Measurements from ENCODE around the gene SORBS1. TPM values are rescaled to one million over a fixed set of nuclear protein-coding genes. Genes with fewer than 3 reads are reported as not detected.

SORBS1 gene
- total RNA-seq, 2 donors from 2014 or later: 16.7 to 17.9 TPM

- H3K27ac ChIP-seq (ENCODE audit: low read depth, low read length): no peak overlapping the region
- Mint-ChIP-seq H3K36me3 (ENCODE audit: low read depth) (no peaks in the 10 kb centered on the region), H3K9me3 (no peaks in the 10 kb centered on the region), H3K4me1 (peaks cover 63% of the 10 kb centered on the region), H3K27me3 (ENCODE audit: insufficient read depth) (peaks cover 2% of the 10 kb centered on the region), H3K27ac (no peak overlapping the region), H3K4me3 (no peak overlapping the region)
- DNase-seq: no peak
- no peak overlapping the region for H3K4me3 ChIP-seq (ENCODE audit: low read length)
- no peak overlapping the region for H3K9ac ChIP-seq (ENCODE audit: extremely low read depth, low read length, poor library complexity, severe bottlenecking)
- peaks cover 37% of the 10 kb centered on the region for H3K4me1 ChIP-seq (ENCODE audit: control insufficient read depth, insufficient read depth, low read length)
- no peaks in the 10 kb centered on the region for H3K27me3 ChIP-seq (ENCODE audit: control insufficient read depth, insufficient read depth, low read length, poor library complexity, severe bottlenecking)
- 94 to 100% methylated on average over 1 of the region's 2 CpGs for WGBS, 2 experiments (ENCODE audit: insufficient coverage in 1 of 2, insufficient read length in 1 of 2)
- no peaks in the 10 kb centered on the region for H3K9me3 ChIP-seq (ENCODE audit: control insufficient read depth, low read length)
- H3K36me3 ChIP-seq (ENCODE audit: control insufficient read depth, insufficient read depth, low read length): no peaks in the 10 kb centered on the region
- TF ChIP-seq, protein P1, sequence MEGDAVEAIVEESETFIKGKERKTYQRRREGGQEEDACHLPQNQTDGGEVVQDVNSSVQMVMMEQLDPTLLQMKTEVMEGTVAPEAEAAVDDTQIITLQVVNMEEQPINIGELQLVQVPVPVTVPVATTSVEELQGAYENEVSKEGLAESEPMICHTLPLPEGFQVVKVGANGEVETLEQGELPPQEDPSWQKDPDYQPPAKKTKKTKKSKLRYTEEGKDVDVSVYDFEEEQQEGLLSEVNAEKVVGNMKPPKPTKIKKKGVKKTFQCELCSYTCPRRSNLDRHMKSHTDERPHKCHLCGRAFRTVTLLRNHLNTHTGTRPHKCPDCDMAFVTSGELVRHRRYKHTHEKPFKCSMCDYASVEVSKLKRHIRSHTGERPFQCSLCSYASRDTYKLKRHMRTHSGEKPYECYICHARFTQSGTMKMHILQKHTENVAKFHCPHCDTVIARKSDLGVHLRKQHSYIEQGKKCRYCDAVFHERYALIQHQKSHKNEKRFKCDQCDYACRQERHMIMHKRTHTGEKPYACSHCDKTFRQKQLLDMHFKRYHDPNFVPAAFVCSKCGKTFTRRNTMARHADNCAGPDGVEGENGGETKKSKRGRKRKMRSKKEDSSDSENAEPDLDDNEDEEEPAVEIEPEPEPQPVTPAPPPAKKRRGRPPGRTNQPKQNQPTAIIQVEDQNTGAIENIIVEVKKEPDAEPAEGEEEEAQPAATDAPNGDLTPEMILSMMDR (conservative IDR thresholded peaks at IDR 0.05): no peak
Observed at GRCh38 chr10:95326396-95326795, 234.8 kb downstream of the SORBS1 start.

GRCh38 chr10:95325863-95326262, 235.3 kb downstream of the SORBS1 start:
- WGBS, 2 experiments (ENCODE audit: insufficient coverage in 1 of 2, insufficient read length in 1 of 2): 90% methylated on average over 2 of the region's 2 CpGs; no CpG with 5 or more reads in 1 of the 2 experiments

GRCh38 chr10:95324436-95325268, 236.5 kb downstream of the SORBS1 start:
- Histone ChIP-seq H3K9ac (ENCODE audit: extremely low read depth, low read length, poor library complexity, severe bottlenecking) (no peak overlapping the region), H3K4me1 (ENCODE audit: control insufficient read depth, insufficient read depth, low read length) (peaks cover 35% of the 10 kb centered on the region), H3K27ac (ENCODE audit: low read depth, low read length) (no peak overlapping the region), H3K9me3 (ENCODE audit: control insufficient read depth, low read length) (no peaks in the 10 kb centered on the region), H3K36me3 (ENCODE audit: control insufficient read depth, insufficient read depth, low read length) (no peaks in the 10 kb centered on the region), H3K4me3 (ENCODE audit: low read length) (no peak overlapping the region), H3K27me3 (ENCODE audit: control insufficient read depth, insufficient read depth, low read length, poor library complexity, severe bottlenecking) (no peaks in the 10 kb centered on the region)
- Mint-ChIP-seq H3K9me3 (no peaks in the 10 kb centered on the region), H3K36me3 (ENCODE audit: low read depth) (peaks cover 8% of the 10 kb centered on the region), H3K27ac (no peak overlapping the region), H3K4me1 (peaks cover 50% of the 10 kb centered on the region), H3K27me3 (ENCODE audit: insufficient read depth) (peaks cover 2% of the 10 kb centered on the region), H3K4me3 (no peak overlapping the region)
- TF ChIP-seq, protein P1 (conservative IDR thresholded peaks at IDR 0.05): no peak
- 90 to 94% methylated on average over 7 to 11 of the region's 11 CpGs for WGBS, 2 experiments (ENCODE audit: insufficient coverage in 1 of 2, insufficient read length in 1 of 2)
- DNase-seq: no peak

More at GRCh38 chr10:95325863-95326262, 235.3 kb downstream of the SORBS1 start:
- H3K36me3 Mint-ChIP-seq (ENCODE audit: low read depth): peaks cover 5% of the 10 kb centered on the region
- H3K36me3 ChIP-seq (ENCODE audit: control insufficient read depth, insufficient read depth, low read length): no peaks in the 10 kb centered on the region
- H3K4me1 ChIP-seq (ENCODE audit: control insufficient read depth, insufficient read depth, low read length): peaks cover 35% of the 10 kb centered on the region
- no peak overlapping the region for H3K27ac Mint-ChIP-seq
- H3K9ac ChIP-seq (ENCODE audit: extremely low read depth, low read length, poor library complexity, severe bottlenecking): no peak overlapping the region
- TF ChIP-seq, protein P1 (conservative IDR thresholded peaks at IDR 0.05): no peak
- no peaks in the 10 kb centered on the region for H3K9me3 Mint-ChIP-seq
- DNase-seq: no peak
- H3K27me3 ChIP-seq (ENCODE audit: control insufficient read depth, insufficient read depth, low read length, poor library complexity, severe bottlenecking): no peaks in the 10 kb centered on the region
- H3K4me1 Mint-ChIP-seq: peaks cover 57% of the 10 kb centered on the region
- peaks cover 2% of the 10 kb centered on the region for H3K27me3 Mint-ChIP-seq (ENCODE audit: insufficient read depth)
- H3K4me3 ChIP-seq (ENCODE audit: low read length): no peak overlapping the region
- no peaks in the 10 kb centered on the region for H3K9me3 ChIP-seq (ENCODE audit: control insufficient read depth, low read length)
- H3K27ac ChIP-seq (ENCODE audit: low read depth, low read length): no peak overlapping the region
- no peak overlapping the region for H3K4me3 Mint-ChIP-seq

Measured in endodermal cell (in vitro differentiated cells).